ENCODE data around the gene HOXA1.

Gene HOXA1

GRCh38 chr7:27095897-27096767 is at the start of gene HOXA1:
TSS of gene HOXA1 (minus strand) at chr7:27096000. CDS start at chr7:27095912, 88 bp downstream.
- peak; percentile 44 for DNase-seq

- no peak for DNase-seq
Measured at GRCh38 chr7:27145165-27145913, 49.5 kb upstream of the HOXA1 start.

GRCh38 chr7:27144781-27145164 is 49.0 kb upstream of the HOXA1 start:
- no peak for DNase-seq

GRCh38 chr7:27143950-27144780 is 48.4 kb upstream of the HOXA1 start:
- DNase-seq, result no peak

GRCh38 chr7:27143023-27143949 is 47.5 kb upstream of the HOXA1 start, which contains the start of gene HOXA5:
TSS of gene HOXA5 (minus strand) at chr7:27143681. CDS start at chr7:27143607, 74 bp downstream.
- no peak for DNase-seq

- no peak for DNase-seq
Measured at GRCh38 chr7:27142580-27143022, 46.8 kb upstream of the HOXA1 start.

GRCh38 chr7:27141923-27142579 is 46.3 kb upstream of the HOXA1 start:
- no peak for DNase-seq

- DNase-seq, result no peak
Measured at GRCh38 chr7:27141137-27141922, 45.5 kb upstream of the HOXA1 start.

- no peak for DNase-seq
Measured at GRCh38 chr7:27140126-27140857, 44.5 kb upstream of the HOXA1 start.

GRCh38 chr7:27139334-27140125 is 43.7 kb upstream of the HOXA1 start:
- no peak for DNase-seq

GRCh38 chr7:27138985-27139333 is 43.2 kb upstream of the HOXA1 start:
- DNase-seq, result no peak

- no peak for DNase-seq
Measured at GRCh38 chr7:27138472-27138871, 42.7 kb upstream of the HOXA1 start.

- no peak for DNase-seq
Measured at GRCh38 chr7:27137640-27138315, 42.0 kb upstream of the HOXA1 start.

- no peak for DNase-seq
Measured at GRCh38 chr7:27134392-27134791, 38.6 kb upstream of the HOXA1 start.

GRCh38 chr7:27133409-27134231 is 37.8 kb upstream of the HOXA1 start:
- DNase-seq, result no peak

GRCh38 chr7:27132978-27133377 is 37.2 kb upstream of the HOXA1 start:
- DNase-seq, result no peak

GRCh38 chr7:27132214-27132613 is 36.4 kb upstream of the HOXA1 start:
- no peak for DNase-seq

Data from NCI-H187 treated with DMSO at 0.1 percent for 48 hours (cell line).